ENCODE data around the gene TMEM141. TPM values are rescaled to one million over a fixed set of nuclear protein-coding genes. Genes with fewer than 3 reads are reported as not detected.
"Not testable (repeated sequence)": the region's sequence is repeated elsewhere in the genome, so short reads cannot be mapped to it uniquely, and the experiment has no call there.

The TMEM141 gene
- total RNA-seq, 1 donor from 2014 or later = 57.8 TPM

- H3K36me3 Mint-ChIP-seq (ENCODE audit: insufficient read depth) = no peaks in the 10 kb centered on the region
- DNase-seq (ENCODE audit: low spot score, unreplicated experiment) = no peak
- no peak overlapping the region for H3K27ac Mint-ChIP-seq
- H3K9me3 Mint-ChIP-seq (ENCODE audit: low read depth) = no peaks in the 10 kb centered on the region
- no peaks in the 10 kb centered on the region for H3K27me3 Mint-ChIP-seq
- TF ChIP-seq CTCF (IDR thresholded peaks at IDR 0.05; ENCODE audit: unreplicated experiment) = no peak
- H3K4me3 Mint-ChIP-seq (ENCODE audit: low read depth) = no peak overlapping the region
- peaks cover 53% of the 10 kb centered on the region for H3K4me1 Mint-ChIP-seq (ENCODE audit: low read depth)
Observed at GRCh38 chr9:136784997-136785361, 6.2 kb upstream of the TMEM141 start.

GRCh38 chr9:136785565-136786355 is 5.4 kb upstream of the TMEM141 start:
- H3K4me1 Mint-ChIP-seq (ENCODE audit: low read depth) = peaks cover 51% of the 10 kb centered on the region
- not testable (repeated sequence) for DNase-seq (ENCODE audit: low spot score, unreplicated experiment); H3K9me3 Mint-ChIP-seq (ENCODE audit: low read depth); H3K36me3 Mint-ChIP-seq (ENCODE audit: insufficient read depth); H3K27me3 Mint-ChIP-seq; H3K4me3 Mint-ChIP-seq (ENCODE audit: low read depth); H3K27ac Mint-ChIP-seq

GRCh38 chr9:136786451-136786850 is 4.7 kb upstream of the TMEM141 start:
- Mint-ChIP-seq H3K9me3 (ENCODE audit: low read depth) (no peaks in the 10 kb centered on the region), H3K36me3 (ENCODE audit: insufficient read depth) (no peaks in the 10 kb centered on the region), H3K4me3 (ENCODE audit: low read depth) (no peak overlapping the region), H3K4me1 (ENCODE audit: low read depth) (peaks cover 45% of the 10 kb centered on the region), H3K27ac (no peak overlapping the region), H3K27me3 (no peaks in the 10 kb centered on the region)
- no peak for DNase-seq (ENCODE audit: low spot score, unreplicated experiment)
- TF ChIP-seq CTCF (IDR thresholded peaks at IDR 0.05; ENCODE audit: unreplicated experiment) = no peak

GRCh38 chr9:136786983-136787382 is 4.2 kb upstream of the TMEM141 start:
- not testable (repeated sequence) for H3K36me3 Mint-ChIP-seq (ENCODE audit: insufficient read depth); H3K27me3 Mint-ChIP-seq; DNase-seq (ENCODE audit: low spot score, unreplicated experiment); H3K4me3 Mint-ChIP-seq (ENCODE audit: low read depth); H3K9me3 Mint-ChIP-seq (ENCODE audit: low read depth); H3K27ac Mint-ChIP-seq
- H3K4me1 Mint-ChIP-seq (ENCODE audit: low read depth) = peaks cover 44% of the 10 kb centered on the region

- peak overlapping the region; percentile 32 for H3K4me3 Mint-ChIP-seq (ENCODE audit: low read depth)
- peaks cover 45% of the 10 kb centered on the region for H3K4me1 Mint-ChIP-seq (ENCODE audit: low read depth)
- no peaks in the 10 kb centered on the region for H3K9me3 Mint-ChIP-seq (ENCODE audit: low read depth)
- no peaks in the 10 kb centered on the region for H3K27me3 Mint-ChIP-seq
- TF ChIP-seq CTCF (IDR thresholded peaks at IDR 0.05; ENCODE audit: unreplicated experiment) = peak; percentile 83
- peak; percentile 70 for DNase-seq (ENCODE audit: low spot score, unreplicated experiment)
- H3K27ac Mint-ChIP-seq = peak overlapping the region; percentile 92
- H3K36me3 Mint-ChIP-seq (ENCODE audit: insufficient read depth) = no peaks in the 10 kb centered on the region
Observed at GRCh38 chr9:136787690-136788400, 3.3 kb upstream of the TMEM141 start.

- not testable (repeated sequence) for DNase-seq (ENCODE audit: low spot score, unreplicated experiment); H3K27me3 Mint-ChIP-seq; H3K36me3 Mint-ChIP-seq (ENCODE audit: insufficient read depth); H3K9me3 Mint-ChIP-seq (ENCODE audit: low read depth)
- Mint-ChIP-seq H3K27ac (peak overlapping the region; percentile 92), H3K4me1 (ENCODE audit: low read depth) (peaks cover 44% of the 10 kb centered on the region), H3K4me3 (ENCODE audit: low read depth) (peak overlapping the region; percentile 32)
Observed at GRCh38 chr9:136788644-136789522, 2.3 kb upstream of the TMEM141 start.
